Activated T-helper 9 cell treated with anti-CD3 and anti-CD28 coated beads, Interleukin-2, amount 50 U/mL, for 16 hours (primary cell): ENCODE results near the gene TMTC2.

Experiments used
- DNase-seq: peaks from one replicate; pipeline ENCODE4 v3.0.0-alpha.2; 2020; ENCODE audit warnings: low read depth

Gene TMTC2

GRCh38 chr12:82958966-82959365 lies 272.3 kb downstream of the TMTC2 start:
- no peak for DNase-seq

DNA sequence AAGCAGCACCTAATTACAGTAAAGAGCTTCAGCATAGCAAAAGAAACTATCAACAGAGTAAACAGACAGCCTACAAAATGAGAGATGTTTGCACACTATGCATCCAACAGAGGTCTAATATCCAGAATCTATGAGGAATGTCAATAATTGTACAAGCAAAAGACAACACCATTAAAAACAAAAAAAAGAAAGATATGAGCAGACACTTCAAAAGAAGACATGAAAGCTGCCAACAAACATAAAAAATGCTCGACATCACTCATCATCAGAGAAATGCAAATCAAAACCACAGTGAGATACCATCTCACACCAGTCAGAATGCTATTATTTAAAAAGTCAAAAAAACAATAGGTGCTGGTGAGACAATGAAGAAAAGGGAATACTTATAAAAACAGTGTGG lies 273.1 kb downstream of the TMTC2 start:
- DNase-seq = no peak

- DNase-seq = no peak
These were observed 275.1 kb downstream of the TMTC2 start for GRCh38 chr12:82961835-82962234.

DNA sequence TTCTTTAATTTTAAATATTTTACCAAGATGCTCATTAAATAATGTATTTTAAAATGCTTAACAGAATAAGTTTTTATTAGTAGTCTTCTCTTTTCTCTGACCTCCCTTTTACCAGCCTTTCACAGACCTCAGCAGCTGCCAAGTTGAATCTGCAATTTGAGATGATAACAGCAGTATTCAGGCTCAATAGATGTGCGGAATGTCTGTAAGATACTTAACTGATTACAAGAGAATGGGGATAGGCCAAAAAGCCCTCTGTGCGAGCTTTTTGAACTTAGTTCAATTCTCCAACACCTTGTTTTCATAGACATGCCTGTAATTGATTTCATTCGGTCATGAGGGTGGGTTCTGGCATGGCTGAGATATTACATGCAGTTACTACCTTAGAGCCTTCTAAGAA lies 277.2 kb downstream of the TMTC2 start:
- no peak for DNase-seq

DNA sequence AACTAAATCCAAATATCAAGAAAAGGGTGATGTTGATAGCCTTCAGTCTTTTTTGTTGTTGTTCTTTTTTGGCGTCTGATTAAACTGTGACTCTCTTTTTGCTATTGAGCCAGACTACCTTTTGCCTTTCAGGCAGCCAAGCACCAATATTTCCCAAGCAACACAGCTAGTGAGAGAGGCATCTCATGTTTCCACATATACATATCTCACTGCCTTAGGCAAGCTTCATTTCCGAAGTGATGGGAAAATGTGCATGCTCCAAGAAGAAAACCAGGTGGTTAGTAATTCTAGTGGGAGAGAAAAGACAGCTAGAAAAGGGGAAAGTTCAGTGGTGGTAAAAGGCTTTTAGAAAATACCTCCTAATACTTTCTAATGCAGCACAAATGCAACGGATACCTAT lies 277.7 kb downstream of the TMTC2 start:
- DNase-seq = no peak

GRCh38 chr12:82966001-82966559 lies 279.4 kb downstream of the TMTC2 start:
- DNase-seq = no peak

DNA sequence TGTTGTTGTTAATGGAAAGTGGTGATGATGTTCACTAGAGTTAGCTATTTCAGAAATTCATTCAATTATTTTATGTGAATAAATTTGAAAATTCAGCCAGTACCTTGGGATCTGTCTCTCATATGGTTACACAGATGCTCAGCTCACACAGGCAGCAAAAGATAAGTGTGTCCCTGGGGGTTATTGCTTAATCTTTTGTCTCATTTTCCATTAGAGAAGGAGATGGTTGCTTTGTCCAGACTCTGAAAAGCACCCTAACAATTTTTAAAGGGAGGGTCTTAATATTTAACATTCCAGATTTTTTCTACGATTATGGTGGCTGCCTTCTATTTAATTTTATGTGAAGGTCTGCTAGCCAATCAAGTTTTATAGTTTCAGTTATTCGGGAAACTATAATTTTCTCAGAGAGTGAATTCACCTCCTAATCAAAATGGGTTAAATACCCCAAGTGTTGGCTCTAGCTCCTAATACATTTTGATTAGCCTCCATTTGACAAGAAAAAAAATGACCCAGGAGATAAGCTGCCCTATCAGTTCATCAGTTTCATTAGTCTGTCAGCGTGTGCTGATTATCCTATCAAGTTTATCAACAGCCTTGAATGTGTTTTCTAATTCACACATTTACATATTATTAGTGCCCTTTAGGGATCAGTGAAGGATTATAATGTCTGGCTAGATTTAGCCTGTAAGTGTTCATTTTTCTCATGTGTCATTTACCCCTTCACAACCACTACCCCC lies 282.1 kb downstream of the TMTC2 start:
- no peak for DNase-seq

DNA sequence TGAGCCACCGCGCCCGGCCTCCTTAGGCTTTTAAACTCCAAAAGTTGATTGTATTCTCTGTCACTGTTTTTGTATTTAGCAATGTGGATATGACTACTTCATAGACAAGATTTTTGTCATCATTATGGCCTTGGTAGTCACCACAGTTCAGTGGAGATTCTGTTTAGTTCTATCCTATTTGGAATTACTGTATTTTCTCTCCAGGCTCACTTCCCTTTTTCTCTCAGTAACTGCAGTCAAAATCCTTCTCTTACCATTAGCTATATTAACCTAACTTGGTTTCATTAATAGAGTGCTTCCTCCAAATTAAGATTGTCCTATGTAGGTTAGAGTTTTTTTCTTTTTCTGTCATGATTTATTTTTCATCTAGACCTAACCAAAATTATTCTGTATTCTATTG lies 283.9 kb downstream of the TMTC2 start:
- DNase-seq = no peak

DNA sequence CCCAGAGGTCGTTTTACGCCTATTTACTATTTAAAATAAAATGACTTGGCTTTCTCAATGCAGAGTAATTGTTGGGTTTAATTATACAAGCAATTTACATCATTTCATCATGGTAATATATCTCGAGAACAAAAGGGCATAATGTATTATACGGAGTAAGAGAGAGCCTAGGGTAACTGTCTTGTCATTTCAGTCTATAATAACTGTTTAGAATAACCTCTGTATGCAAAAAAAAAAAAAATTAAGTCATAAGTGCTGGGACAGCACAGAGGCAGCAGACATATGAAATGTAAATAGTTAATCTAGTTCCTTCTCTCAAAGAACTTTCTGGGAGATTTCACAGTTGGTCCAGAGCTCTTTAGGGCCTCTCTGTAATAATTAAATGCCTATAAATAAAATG lies 284.9 kb downstream of the TMTC2 start:
- no peak for DNase-seq

- no peak for DNase-seq
These were observed 285.9 kb downstream of the TMTC2 start for GRCh38 chr12:82972624-82973023.

GRCh38 chr12:82973592-82973991 lies 286.9 kb downstream of the TMTC2 start:
- no peak for DNase-seq

DNA sequence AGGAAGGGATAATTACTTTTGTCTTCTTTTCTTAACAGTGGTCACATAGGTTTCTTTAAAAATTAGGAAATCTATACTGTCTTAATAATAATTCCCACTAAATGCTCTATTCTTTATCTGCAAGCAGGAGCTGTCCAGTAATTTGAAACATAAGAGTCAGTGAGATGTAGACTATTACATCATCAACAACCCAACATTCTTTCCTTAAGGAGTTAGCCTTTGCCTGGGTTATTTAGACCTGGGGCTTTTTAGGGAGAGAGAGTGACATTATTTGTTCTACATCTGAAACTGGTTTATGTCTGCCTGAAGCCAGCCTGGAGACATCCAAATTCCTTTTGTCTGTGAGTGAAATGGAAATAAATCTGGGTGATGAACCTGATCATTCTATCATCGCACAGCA lies 294.4 kb downstream of the TMTC2 start:
- DNase-seq = no peak

- no peak for DNase-seq
These were observed 307.4 kb downstream of the TMTC2 start for GRCh38 chr12:82994117-82994516.

- DNase-seq = no peak
These were observed 309.6 kb downstream of the TMTC2 start for GRCh38 chr12:82996168-82996812.

DNA sequence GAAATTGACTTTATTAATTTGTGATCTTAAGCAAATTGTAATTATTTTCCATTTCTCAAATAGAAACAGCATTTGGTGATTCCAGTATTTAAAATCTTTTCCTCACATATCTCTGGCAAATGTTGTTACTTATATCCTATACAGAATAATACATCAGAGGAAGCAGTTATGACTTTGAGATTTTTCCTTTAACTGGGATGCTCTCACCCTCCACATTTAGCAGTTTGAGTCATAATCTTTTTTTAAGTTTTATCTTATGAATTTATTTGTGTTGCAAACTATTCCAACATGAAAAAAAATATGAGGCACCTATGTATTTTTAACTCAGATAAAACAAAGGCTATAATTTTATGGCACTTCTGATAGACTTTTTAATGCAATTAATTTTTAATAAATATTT lies 311.8 kb downstream of the TMTC2 start:
- DNase-seq = no peak

DNA sequence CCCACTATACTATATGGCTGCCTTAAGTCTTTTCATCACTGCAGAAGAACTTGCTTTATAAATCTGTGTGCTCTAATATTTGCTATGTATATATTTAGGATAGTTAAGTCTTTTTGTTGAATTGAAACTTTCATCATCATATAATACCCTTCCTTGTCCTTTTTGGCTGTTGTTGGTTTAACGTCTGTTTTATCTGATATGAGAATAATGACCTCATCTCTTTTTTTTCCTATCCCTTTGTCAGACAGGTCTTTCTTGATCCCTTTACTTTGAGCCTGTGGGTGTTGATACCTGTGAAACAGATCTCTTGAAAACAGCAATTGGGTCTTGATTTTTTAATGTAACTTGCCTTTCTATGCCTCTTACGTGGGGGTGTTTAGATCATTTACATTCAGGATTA lies 316.3 kb downstream of the TMTC2 start:
- no peak for DNase-seq

DNA sequence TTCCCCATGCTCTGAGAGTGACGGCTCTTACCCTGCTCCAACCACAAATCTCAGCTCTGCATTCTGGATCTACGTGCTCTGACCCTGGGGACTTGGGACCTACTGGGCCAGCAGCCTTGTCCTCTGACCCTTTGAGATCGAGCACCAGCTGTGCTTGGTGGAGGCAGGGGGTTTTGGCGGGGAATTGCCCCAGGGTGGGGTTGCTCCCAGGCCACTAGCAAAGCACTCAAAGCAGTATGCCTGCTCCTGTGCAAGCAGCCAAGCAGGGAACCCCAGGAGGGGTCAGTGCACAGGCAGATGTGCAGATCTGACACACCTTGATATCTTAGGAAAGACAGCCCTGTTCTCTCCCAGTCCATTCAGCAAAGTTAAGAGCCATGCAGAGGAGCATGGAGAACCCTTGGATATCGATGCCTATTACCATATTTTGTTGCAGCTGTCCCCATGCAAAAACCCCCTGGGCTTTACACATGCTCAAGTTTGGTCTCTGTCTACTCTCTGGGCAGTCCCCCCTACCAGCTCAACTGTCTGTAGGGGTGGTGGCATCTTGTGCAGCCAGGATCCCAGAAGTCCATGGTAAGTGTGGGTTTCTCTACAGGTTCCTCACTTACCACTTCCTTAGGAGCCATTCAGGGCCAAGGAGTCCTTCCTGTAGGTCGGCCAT lies 319.0 kb downstream of the TMTC2 start:
- DNase-seq = no peak

- DNase-seq = no peak
These were observed 322.0 kb downstream of the TMTC2 start for GRCh38 chr12:83008703-83009102.

DNA sequence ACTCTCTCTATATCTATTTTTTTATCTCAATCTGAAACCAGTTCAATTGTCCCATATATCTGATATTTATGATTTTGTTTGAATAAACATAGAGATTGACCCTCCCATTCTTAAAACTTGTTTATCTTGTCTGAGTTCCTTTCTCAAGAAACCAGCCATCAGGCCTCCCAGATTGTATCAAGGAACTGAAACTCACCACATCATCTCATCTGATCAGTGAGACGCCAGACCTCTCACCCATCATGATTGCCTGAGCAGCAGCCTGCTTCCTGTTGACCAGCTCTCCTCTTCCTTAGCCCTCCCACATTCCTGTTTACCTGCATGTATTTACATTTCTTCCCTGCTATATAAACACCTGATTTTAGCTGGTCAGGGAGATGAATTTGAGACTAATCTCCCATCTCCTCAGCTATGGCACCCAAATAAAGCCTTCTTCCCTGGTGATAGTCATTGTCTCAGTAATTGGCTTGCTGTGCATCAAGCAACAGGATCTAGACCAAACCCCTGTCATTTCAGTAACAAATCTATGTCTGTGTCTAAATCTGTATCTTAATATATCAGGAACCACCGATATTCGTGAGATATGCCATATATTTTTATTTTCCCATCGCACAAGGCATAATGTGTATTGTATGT lies 323.6 kb downstream of the TMTC2 start:
- DNase-seq = no peak

GRCh38 chr12:83015390-83016217 lies 328.9 kb downstream of the TMTC2 start:
- no peak for DNase-seq

GRCh38 chr12:83016218-83016835 lies 329.6 kb downstream of the TMTC2 start:
- DNase-seq = no peak
